ENCODE results near the gene TCN2. TPM values are rescaled to one million over a fixed set of nuclear protein-coding genes. Genes with fewer than 3 reads are reported as not detected.

TCN2 gene
- total and polyA plus RNA-seq, 2 of the 4 experiments (the other 2 are of a cell fraction), result 1.3 to 3.6 TPM

- H2AK9ac ChIP-seq (replicated peaks; ENCODE audit: low read depth, low read length, poor library complexity), result no peak overlapping the region
- H2AK5ac ChIP-seq (ENCODE audit: low read depth, low read length), result no peak overlapping the region
- H2BK20ac ChIP-seq (ENCODE audit: low read depth, low read length), result no peak overlapping the region
- no peak overlapping the region for H3K23ac ChIP-seq (ENCODE audit: low read depth, low read length)
- WGBS, 2 experiments (ENCODE audit: extremely low coverage in 2 of 2, insufficient read length in 1 of 2), result 95% methylated on average over 4 of the region's 14 CpGs; no CpG with 5 or more reads in 1 of the 2 experiments
- H2BK5ac ChIP-seq (ENCODE audit: low read depth, low read length, poor library complexity, severe bottlenecking), result no peak overlapping the region
- DNase-seq (no peak), ATAC-seq (ENCODE audit: low read depth) (no peak)
- no peaks in the 10 kb centered on the region for H3K9me3 ChIP-seq (ENCODE audit: control insufficient read depth, insufficient read depth, low read length)
- H4K5ac ChIP-seq (ENCODE audit: low read depth, low read length), result no peak overlapping the region
- no peak overlapping the region for H2AFZ ChIP-seq (replicated peaks; ENCODE audit: low read length, poor library complexity)
- peaks cover 3% of the 10 kb centered on the region; the same call in 1 of the 2 replicates for H3K9me1 ChIP-seq (ENCODE audit: insufficient read depth, low read length)
- no peaks in the 10 kb centered on the region for H4K20me1 ChIP-seq (ENCODE audit: insufficient read depth, low read length)
- TF ChIP-seq RAD21 (IDR thresholded peaks at IDR 0.05; ENCODE audit: low read length) (no peak), USF2 (IDR thresholded peaks at IDR 0.05; ENCODE audit: low read depth, low read length) (no peak), FOS (IDR thresholded peaks at IDR 0.05; ENCODE audit: low read depth, low read length) (no peak), RFX5 (IDR thresholded peaks at IDR 0.05; ENCODE audit: low read depth, low read length) (no peak), CHD1 (IDR thresholded peaks at IDR 0.05; ENCODE audit: low read depth, low read length) (no peak), RCOR1 (IDR thresholded peaks at IDR 0.05; ENCODE audit: insufficient replicate concordance, low read length) (no peak), SMC3 (IDR thresholded peaks at IDR 0.05; ENCODE audit: low read depth, low read length) (no peak), NFE2L2 (IDR thresholded peaks at IDR 0.05; ENCODE audit: low read depth, low read length) (no peak), CTCF (conservative IDR thresholded peaks at IDR 0.05; ENCODE audit: low read depth, low read length) (no peak), MAFK (IDR thresholded peaks at IDR 0.05; ENCODE audit: low read depth, low read length) (no peak), MXI1 (IDR thresholded peaks at IDR 0.05; ENCODE audit: borderline replicate concordance, low read depth, low read length) (no peak), ELK1 (IDR thresholded peaks at IDR 0.05; ENCODE audit: borderline replicate concordance, low read depth, low read length) (no peak), MAZ (IDR thresholded peaks at IDR 0.05; ENCODE audit: borderline replicate concordance, low read depth, low read length) (no peak), BHLHE40 (IDR thresholded peaks at IDR 0.05; ENCODE audit: low read depth, low read length) (no peak), CEBPB (IDR thresholded peaks at IDR 0.05; ENCODE audit: low read depth, low read length) (no peak), POLR2A (IDR thresholded peaks at IDR 0.05; ENCODE audit: low read depth, low read length) (no peak)
- H3K4me2 ChIP-seq (ENCODE audit: low read depth, low read length), result no peak overlapping the region
- no peak overlapping the region for H2BK15ac ChIP-seq (ENCODE audit: low read depth, low read length)
- H3K56ac ChIP-seq (ENCODE audit: extremely low read depth, insufficient read depth, low read length), result no peak overlapping the region
- no peak overlapping the region for H4K8ac ChIP-seq (ENCODE audit: low read depth in 2 of 2, low read length in 2 of 2)
- no peaks in the 10 kb centered on the region for H3K27me3 ChIP-seq (ENCODE audit: control insufficient read depth, insufficient read depth, low read length)
- no peak overlapping the region for H3K27ac ChIP-seq (ENCODE audit: insufficient read depth, low read length)
- in situ Hi-C loops (cut with MboI; ENCODE audit: low sequenced_read_pairs) (no loop called here), intact Hi-C loops (cut with micrococcal nuclease) (no loop called here), dilution Hi-C loops (cut with HindIII; ENCODE audit: low sequenced_read_pairs, unreplicated experiment) (no loop called here)
- no peak overlapping the region for H3K18ac ChIP-seq (ENCODE audit: low read depth, low read length)
- H3K4me1 ChIP-seq (ENCODE audit: control insufficient read depth, insufficient read depth, low read length), result peaks cover 3% of the 10 kb centered on the region
- H3K36me3 ChIP-seq (ENCODE audit: control insufficient read depth, insufficient read depth, low read length), result peaks cover 2% of the 10 kb centered on the region
- H3K4ac ChIP-seq (ENCODE audit: low read depth, low read length), result no peak overlapping the region
- peaks cover 0 to 10% of the 10 kb centered on the region in 2 experiments; a peak in 1 of 4 replicates for H3K79me1 ChIP-seq (ENCODE audit: low read depth in 1 of 2, low read length in 2 of 2)
- BruUV-seq (replicated peaks), result no TSS peak
- H3K14ac ChIP-seq (replicated peaks; ENCODE audit: low read depth, low read length), result no peak overlapping the region
- H3K9ac ChIP-seq (ENCODE audit: low read depth, low read length), result no peak overlapping the region
- CTCF ChIA-PET, result no interaction called here
- POLR2A ChIA-PET (ENCODE audit: unreplicated experiment), result no interaction called here
- no peak overlapping the region for H2BK120ac ChIP-seq (ENCODE audit: low read depth, low read length)
- no peak overlapping the region for H4K91ac ChIP-seq (ENCODE audit: insufficient read depth, low read depth, low read length)
- no peak overlapping the region for H3K4me3 ChIP-seq (ENCODE audit: insufficient read depth, low read depth, low read length)
These were observed 47.4 kb downstream of the TCN2 start for GRCh38 chr22:30654361-30654760.
